Measurements from ENCODE around the gene SEC61A2.
"Not testable (repeated sequence)": the region's sequence is repeated elsewhere in the genome, so short reads cannot be mapped to it uniquely, and the experiment has no call there.

Gene SEC61A2

GRCh38 chr10:12162927-12163326 lies 33.5 kb downstream of the SEC61A2 start:
- DNase-seq: no peak

- DNase-seq: no peak
These were observed 34.6 kb downstream of the SEC61A2 start for GRCh38 chr10:12164085-12164484.

GRCh38 chr10:12165036-12165435 lies 35.6 kb downstream of the SEC61A2 start:
- no peak for DNase-seq

GRCh38 chr10:12165999-12166775 lies 36.7 kb downstream of the SEC61A2 start:
- DNase-seq: no peak

GRCh38 chr10:12171512-12171911 lies 42.0 kb downstream of the SEC61A2 start:
- not testable (repeated sequence) for DNase-seq

- DNase-seq: no peak
These were observed 48.2 kb downstream of the SEC61A2 start for GRCh38 chr10:12177642-12178041.

- no peak for DNase-seq
These were observed 50.2 kb downstream of the SEC61A2 start for GRCh38 chr10:12179606-12180170.

GRCh38 chr10:12180221-12180974 lies 50.9 kb downstream of the SEC61A2 start:
- DNase-seq: no peak

GRCh38 chr10:12181065-12181775 lies 51.7 kb downstream of the SEC61A2 start:
- no peak for DNase-seq

GRCh38 chr10:12184165-12184564 lies 54.7 kb downstream of the SEC61A2 start:
- DNase-seq: no peak

- DNase-seq: no peak
These were observed 56.8 kb downstream of the SEC61A2 start for GRCh38 chr10:12186323-12186722.

- DNase-seq: no peak
These were observed 57.9 kb downstream of the SEC61A2 start for GRCh38 chr10:12187321-12187905.

- no peak for DNase-seq
These were observed 59.2 kb downstream of the SEC61A2 start for GRCh38 chr10:12188656-12189055.

- DNase-seq: no peak
These were observed 59.9 kb downstream of the SEC61A2 start for GRCh38 chr10:12189426-12189825.

GRCh38 chr10:12191715-12192114 lies 62.2 kb downstream of the SEC61A2 start:
- DNase-seq: no peak

- DNase-seq: no peak
These were observed 63.7 kb downstream of the SEC61A2 start for GRCh38 chr10:12193193-12193592.

GRCh38 chr10:12194752-12195271 lies 65.3 kb downstream of the SEC61A2 start:
- no peak for DNase-seq

- DNase-seq: no peak
These were observed 65.8 kb downstream of the SEC61A2 start for GRCh38 chr10:12195281-12195602.

GRCh38 chr10:12195603-12196506 lies 66.4 kb downstream of the SEC61A2 start, which contains the start of the genes CDC123 and NUDT5:
Gene CDC123, plus strand, starts transcription at chr10:12196188. Its CDS starts 58 bp downstream, at chr10:12196246.
Gene NUDT5, minus strand, starts transcription at chr10:12195891. Its CDS starts 9,600 bp downstream, at chr10:12186291.
- peak; percentile 59 to 88 for DNase-seq

- peak in 1 of 2 experiments; percentile 1 for DNase-seq
These were observed 67.2 kb downstream of the SEC61A2 start for GRCh38 chr10:12196531-12197211.

- no peak for DNase-seq
These were observed 68.7 kb downstream of the SEC61A2 start for GRCh38 chr10:12198156-12198555.

Measured in NCI-H2081 (cell line).